Measurements from ENCODE around the gene SCAMP2. TPM values are rescaled to one million over a fixed set of nuclear protein-coding genes. Genes with fewer than 3 reads are reported as not detected.

SCAMP2 gene
- total RNA-seq, 1 experiment from 2014 or later: 50.2 TPM

DNA sequence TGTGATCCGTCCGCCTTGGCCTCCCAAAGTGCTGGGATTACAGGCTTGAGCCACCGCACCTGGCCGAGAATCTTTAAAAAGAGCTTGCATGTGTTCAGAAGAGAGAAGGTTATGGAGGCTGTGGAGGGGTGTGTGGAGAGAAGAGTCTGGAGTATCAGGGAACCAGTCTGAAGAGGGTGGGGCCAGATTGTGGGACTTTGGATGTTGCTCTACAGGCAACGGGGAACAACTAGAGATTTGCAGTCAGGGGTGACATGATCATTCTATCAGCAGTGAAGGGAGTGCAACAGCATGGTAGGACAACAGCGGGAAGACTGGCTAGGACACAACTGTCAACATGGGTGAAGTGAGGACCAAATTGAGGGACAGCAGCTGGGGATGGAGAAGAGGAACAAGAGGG lies 8.9 kb downstream of the SCAMP2 start:
- TF ChIP-seq, protein P1, sequence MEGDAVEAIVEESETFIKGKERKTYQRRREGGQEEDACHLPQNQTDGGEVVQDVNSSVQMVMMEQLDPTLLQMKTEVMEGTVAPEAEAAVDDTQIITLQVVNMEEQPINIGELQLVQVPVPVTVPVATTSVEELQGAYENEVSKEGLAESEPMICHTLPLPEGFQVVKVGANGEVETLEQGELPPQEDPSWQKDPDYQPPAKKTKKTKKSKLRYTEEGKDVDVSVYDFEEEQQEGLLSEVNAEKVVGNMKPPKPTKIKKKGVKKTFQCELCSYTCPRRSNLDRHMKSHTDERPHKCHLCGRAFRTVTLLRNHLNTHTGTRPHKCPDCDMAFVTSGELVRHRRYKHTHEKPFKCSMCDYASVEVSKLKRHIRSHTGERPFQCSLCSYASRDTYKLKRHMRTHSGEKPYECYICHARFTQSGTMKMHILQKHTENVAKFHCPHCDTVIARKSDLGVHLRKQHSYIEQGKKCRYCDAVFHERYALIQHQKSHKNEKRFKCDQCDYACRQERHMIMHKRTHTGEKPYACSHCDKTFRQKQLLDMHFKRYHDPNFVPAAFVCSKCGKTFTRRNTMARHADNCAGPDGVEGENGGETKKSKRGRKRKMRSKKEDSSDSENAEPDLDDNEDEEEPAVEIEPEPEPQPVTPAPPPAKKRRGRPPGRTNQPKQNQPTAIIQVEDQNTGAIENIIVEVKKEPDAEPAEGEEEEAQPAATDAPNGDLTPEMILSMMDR (conservative IDR thresholded peaks at IDR 0.05): no peak
- H3K4ac ChIP-seq (ENCODE audit: low read depth, low read length): no peak overlapping the region
- no peak overlapping the region for H2BK5ac ChIP-seq (ENCODE audit: insufficient read length, low read length)
- H3K9me3 Mint-ChIP-seq: peaks cover 4% of the 10 kb centered on the region in 2 experiments; a peak in 3 of 5 replicates
- H2AK5ac ChIP-seq (ENCODE audit: insufficient read length, low read length): no peak overlapping the region
- no CpG with 5 or more reads among the region's 6 CpGs for WGBS (ENCODE audit: extremely low coverage, insufficient read length, low lambda C conversion rate)
- H3K79me2 ChIP-seq (ENCODE audit: insufficient read depth, low read length): peaks cover 9% of the 10 kb centered on the region; the same call in 1 of the 2 replicates
- no peak overlapping the region for H3K56ac ChIP-seq (ENCODE audit: insufficient read length, low read depth, low read length)
- DNase-seq: no peak
- H3K4me1 Mint-ChIP-seq: peaks cover 0 to 6% of the 10 kb centered on the region in 2 experiments; a peak in 1 of 4 replicates
- H3K36me3 Mint-ChIP-seq (ENCODE audit: insufficient read depth in 1 of 3, low read depth in 3 of 3): peaks cover 6 to 18% (median 17%) of the 10 kb centered on the region in 3 experiments
- no peak overlapping the region for H4K5ac ChIP-seq (ENCODE audit: insufficient read length, low read depth, low read length)
- no peak overlapping the region for H3K4me2 ChIP-seq (ENCODE audit: insufficient read depth, insufficient read length, low read length)
- H2BK15ac ChIP-seq (ENCODE audit: low read depth, low read length): no peak overlapping the region
- H2BK120ac ChIP-seq (ENCODE audit: low read depth, low read length, poor library complexity, severe bottlenecking): no peak overlapping the region
- H3K9ac ChIP-seq (ENCODE audit: extremely low read depth, insufficient read length, low read length): no peak overlapping the region
- H3K9me3 ChIP-seq (ENCODE audit: control insufficient read depth, low read depth, low read length): no peaks in the 10 kb centered on the region
- no peak overlapping the region for H3K27ac ChIP-seq (ENCODE audit: insufficient read length, low read depth, low read length)
- no peak overlapping the region for H2BK12ac ChIP-seq (ENCODE audit: insufficient read length, low read depth, low read length)
- H4K8ac ChIP-seq (replicated peaks; ENCODE audit: insufficient read length, low read depth, low read length): no peak overlapping the region
- H3T11ph ChIP-seq (ENCODE audit: low read length): no peak overlapping the region
- H2AFZ ChIP-seq (ENCODE audit: low read length): no peak overlapping the region
- no peak overlapping the region for H4K91ac ChIP-seq (ENCODE audit: insufficient read length, low read depth, low read length)
- no peaks in the 10 kb centered on the region for H3K79me1 ChIP-seq (ENCODE audit: insufficient read depth, low read depth, low read length, poor library complexity, severe bottlenecking)
- no peak overlapping the region for H3K18ac ChIP-seq (ENCODE audit: insufficient read length, low read depth, low read length)
- H4K20me1 ChIP-seq (ENCODE audit: control insufficient read depth, insufficient read depth, insufficient read length): peaks cover 3% of the 10 kb centered on the region
- H2BK20ac ChIP-seq (ENCODE audit: low read depth, low read length, poor library complexity, severe bottlenecking): no peak overlapping the region
- H3K27me3 Mint-ChIP-seq (ENCODE audit: low read depth): no peaks in the 10 kb centered on the region
- H3K14ac ChIP-seq (ENCODE audit: insufficient read depth, low read length): no peak overlapping the region
- H3K27ac Mint-ChIP-seq: peak overlapping the region in 2 of 3 experiments; percentile 26 to 56; a peak in 4 of 7 replicates
- H3K27me3 ChIP-seq (ENCODE audit: insufficient read depth, low read length): no peaks in the 10 kb centered on the region
- no peak overlapping the region for H3K4me3 Mint-ChIP-seq
- H3K23me2 ChIP-seq (ENCODE audit: insufficient read length, low read depth, low read length, poor library complexity, severe bottlenecking): no peaks in the 10 kb centered on the region
- H3K4me1 ChIP-seq (ENCODE audit: insufficient read depth, low read length): no peaks in the 10 kb centered on the region
- H3K23ac ChIP-seq (ENCODE audit: insufficient read length, low read depth, low read length): no peak overlapping the region
